OCI-LY1 (cell line): ENCODE data around the gene GATC.

Experiments used
- H2AFZ ChIP-seq: fragments of 200-600 bp; sonication (generic), shearing (Covaris generic); 2 replicates; pipeline ENCODE4 v1.6.0; 2014; ENCODE audit warnings: antibody characterized with exemption, mild to moderate bottlenecking, low read length
- H3F3A ChIP-seq: fragments of 200-600 bp; sonication (generic), shearing (Covaris generic); 2 replicates; pipeline ENCODE4 v1.6.0; 2014; ENCODE audit warnings: mild to moderate bottlenecking, antibody characterized with exemption, low read length, moderate library complexity; ENCODE audit not compliant: insufficient read depth
- H3K27ac ChIP-seq: fragments of 200-600 bp; sonication (generic); 2 replicates; pipeline ENCODE4 v1.5.1; 2014; ENCODE audit warnings: low read length, mixed run types, mild to moderate bottlenecking, low read depth; ENCODE audit not compliant: poor library complexity, severe bottlenecking
- H3K27me3 ChIP-seq: fragments of 200-600 bp; sonication (generic); 2 replicates; pipeline ENCODE4 v1.6.0; 2014; ENCODE audit warnings: antibody characterized with exemption, mild to moderate bottlenecking, low read length, moderate library complexity; ENCODE audit not compliant: insufficient read depth
- H3K36me3 ChIP-seq: fragments of 200-600 bp; sonication (generic); 2 replicates; pipeline ENCODE4 v1.6.1; 2014; ENCODE audit warnings: mild to moderate bottlenecking, antibody characterized with exemption, low read length, moderate library complexity, mixed read lengths; ENCODE audit not compliant: insufficient read depth
- H3K4me1 ChIP-seq: fragments of 200-600 bp; sonication (generic); 2 replicates; pipeline ENCODE4 v1.5.1; 2014; ENCODE audit warnings: mild to moderate bottlenecking, low read length, moderate library complexity; ENCODE audit not compliant: insufficient read depth, severe bottlenecking
- H3K4me2 ChIP-seq: fragments of 200-600 bp; sonication (generic), shearing (Covaris generic); 2 replicates; pipeline ENCODE4 v1.6.1; 2014; ENCODE audit warnings: low read length
- H3K4me3 ChIP-seq: fragments of 200-600 bp; sonication (generic); 2 replicates; pipeline ENCODE4 v1.5.1; 2014; ENCODE audit warnings: low read length, low read depth, mild to moderate bottlenecking, mixed read lengths; ENCODE audit not compliant: poor library complexity, severe bottlenecking
- H3K79me2 ChIP-seq: fragments of 200-600 bp; shearing (Covaris generic); 2 replicates; pipeline ENCODE4 v1.6.1; 2016; ENCODE audit warnings: mixed run types, low read length, mixed read lengths; ENCODE audit not compliant: insufficient read depth
- H3K9ac ChIP-seq: fragments of 200-600 bp; sonication (generic), shearing (Covaris generic); 2 replicates; pipeline ENCODE4 v1.6.1; 2014; ENCODE audit warnings: mild to moderate bottlenecking, low read length, mixed read lengths
- H3K9me2 ChIP-seq: fragments of 200-600 bp; sonication (generic), shearing (Covaris generic); 2 replicates; pipeline ENCODE4 v1.6.1; 2014; ENCODE audit warnings: low read depth, mild to moderate bottlenecking, low read length, mixed read lengths
- H3K9me3 ChIP-seq: fragments of 200-600 bp; shearing (Covaris generic); 2 replicates; pipeline ENCODE4 v1.6.1; 2014; ENCODE audit warnings: low read length, mixed read lengths
- H4K20me1 ChIP-seq: fragments of 200-600 bp; sonication (generic), shearing (Covaris generic); 2 replicates; pipeline ENCODE4 v1.6.0; 2016; ENCODE audit warnings: mild to moderate bottlenecking, low read length; ENCODE audit not compliant: insufficient read depth
- EZH2 ChIP-seq: fragments of 200-600 bp; sonication (generic), shearing (Covaris generic); IDR thresholded peaks from 2 replicates; pipeline ENCODE4 v1.8.0; 2017; ENCODE audit warnings: borderline replicate concordance, mixed run types, mild to moderate bottlenecking, antibody characterized with exemption, low read length, moderate library complexity, mixed read lengths
- TF ChIP-seq, protein P1 (sequence below): fragments of 200-600 bp; sonication (generic), shearing (Covaris generic); IDR thresholded peaks from 2 replicates; pipeline ENCODE4 v1.5.1; 2017; ENCODE audit warnings: mild to moderate bottlenecking, antibody characterized with exemption, low read length, moderate library complexity, mixed read lengths

The GATC gene

DNA sequence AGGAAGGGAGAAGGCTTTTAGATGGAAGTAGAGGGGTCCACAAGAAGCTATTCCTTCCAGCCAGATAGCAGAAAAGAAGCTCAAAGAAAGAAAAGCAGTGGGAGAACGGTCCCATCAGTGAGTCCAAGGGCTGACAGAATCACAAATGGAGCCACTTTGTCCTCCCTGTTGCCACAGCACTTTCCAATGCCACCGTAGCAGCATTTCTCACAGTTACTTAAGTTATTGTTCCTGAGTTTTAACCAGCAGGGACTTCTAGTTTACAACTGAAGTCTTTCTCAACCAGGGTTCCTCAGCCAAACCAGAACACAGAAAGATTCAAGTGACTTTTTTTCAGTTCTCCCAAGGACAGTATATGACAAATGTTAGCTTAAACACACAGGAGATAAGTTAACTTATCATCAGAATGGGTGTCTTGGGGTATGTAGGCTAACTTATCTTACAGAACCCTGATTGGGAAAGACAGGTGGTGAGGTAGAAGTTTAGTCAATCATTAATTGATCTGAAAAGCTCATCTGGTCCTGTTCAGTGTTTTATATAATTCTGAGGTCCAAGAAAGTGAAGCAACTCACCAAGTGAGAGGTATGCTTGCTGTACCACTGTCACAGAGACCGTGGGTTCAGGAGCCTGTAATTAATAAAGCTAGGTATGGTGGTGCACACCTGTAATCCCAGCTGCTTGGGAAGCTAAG, 7.0 kb downstream of the GATC start:
- TF ChIP-seq, protein P1, sequence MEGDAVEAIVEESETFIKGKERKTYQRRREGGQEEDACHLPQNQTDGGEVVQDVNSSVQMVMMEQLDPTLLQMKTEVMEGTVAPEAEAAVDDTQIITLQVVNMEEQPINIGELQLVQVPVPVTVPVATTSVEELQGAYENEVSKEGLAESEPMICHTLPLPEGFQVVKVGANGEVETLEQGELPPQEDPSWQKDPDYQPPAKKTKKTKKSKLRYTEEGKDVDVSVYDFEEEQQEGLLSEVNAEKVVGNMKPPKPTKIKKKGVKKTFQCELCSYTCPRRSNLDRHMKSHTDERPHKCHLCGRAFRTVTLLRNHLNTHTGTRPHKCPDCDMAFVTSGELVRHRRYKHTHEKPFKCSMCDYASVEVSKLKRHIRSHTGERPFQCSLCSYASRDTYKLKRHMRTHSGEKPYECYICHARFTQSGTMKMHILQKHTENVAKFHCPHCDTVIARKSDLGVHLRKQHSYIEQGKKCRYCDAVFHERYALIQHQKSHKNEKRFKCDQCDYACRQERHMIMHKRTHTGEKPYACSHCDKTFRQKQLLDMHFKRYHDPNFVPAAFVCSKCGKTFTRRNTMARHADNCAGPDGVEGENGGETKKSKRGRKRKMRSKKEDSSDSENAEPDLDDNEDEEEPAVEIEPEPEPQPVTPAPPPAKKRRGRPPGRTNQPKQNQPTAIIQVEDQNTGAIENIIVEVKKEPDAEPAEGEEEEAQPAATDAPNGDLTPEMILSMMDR: no peak
- TF ChIP-seq EZH2: no peak
- no peak overlapping the region for H3K9ac ChIP-seq
- H2AFZ ChIP-seq: no peak overlapping the region
- H3K27me3 ChIP-seq: no peaks in the 10 kb centered on the region
- peaks cover 68% of the 10 kb centered on the region for H3K36me3 ChIP-seq
- H3F3A ChIP-seq: no peaks in the 10 kb centered on the region
- no peak overlapping the region for H3K4me3 ChIP-seq
- H4K20me1 ChIP-seq: no peaks in the 10 kb centered on the region
- H3K4me2 ChIP-seq: no peak overlapping the region
- H3K27ac ChIP-seq: no peak overlapping the region
- peaks cover 10% of the 10 kb centered on the region for H3K4me1 ChIP-seq
- H3K79me2 ChIP-seq: 0 out of 2 replicates have a peak, but pooled peaks cover 1% of the 10 kb centered on the region
- H3K9me3 ChIP-seq: no peaks in the 10 kb centered on the region
- H3K9me2 ChIP-seq: no peaks in the 10 kb centered on the region

DNA sequence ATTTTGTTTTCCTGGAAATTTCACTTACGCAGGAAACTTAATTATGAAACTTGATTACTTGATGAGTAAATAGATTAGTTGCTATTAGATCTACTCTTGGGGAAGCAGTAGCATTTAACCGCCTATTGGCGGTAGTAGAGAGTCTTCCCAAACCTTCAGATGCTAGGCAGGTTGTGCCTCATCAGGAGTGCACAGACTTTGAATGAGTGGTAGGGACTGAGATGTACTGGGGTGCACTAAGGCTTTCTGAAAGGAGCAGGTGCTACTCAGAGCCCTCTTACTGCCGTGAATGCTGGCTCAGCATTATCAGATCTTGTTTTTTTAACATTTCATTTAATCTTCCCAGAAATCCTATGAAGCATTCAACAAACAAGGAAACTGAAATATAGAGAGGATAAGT, 7.7 kb downstream of the GATC start:
- no peaks in the 10 kb centered on the region for H3K9me2 ChIP-seq
- H3K27ac ChIP-seq: no peak overlapping the region
- no peaks in the 10 kb centered on the region for H3K79me2 ChIP-seq
- TF ChIP-seq EZH2: no peak
- TF ChIP-seq, protein P1: peak; percentile 67; the same call in 1 of the 2 replicates
- no peaks in the 10 kb centered on the region for H3K27me3 ChIP-seq
- H3K36me3 ChIP-seq: peaks cover 76% of the 10 kb centered on the region
- H3F3A ChIP-seq: no peaks in the 10 kb centered on the region
- no peaks in the 10 kb centered on the region for H3K9me3 ChIP-seq
- H3K4me1 ChIP-seq: peaks cover 10% of the 10 kb centered on the region
- no peak overlapping the region for H3K4me3 ChIP-seq
- H2AFZ ChIP-seq: no peak overlapping the region
- H3K9ac ChIP-seq: no peak overlapping the region
- H3K4me2 ChIP-seq: no peak overlapping the region
- H4K20me1 ChIP-seq: no peaks in the 10 kb centered on the region

DNA sequence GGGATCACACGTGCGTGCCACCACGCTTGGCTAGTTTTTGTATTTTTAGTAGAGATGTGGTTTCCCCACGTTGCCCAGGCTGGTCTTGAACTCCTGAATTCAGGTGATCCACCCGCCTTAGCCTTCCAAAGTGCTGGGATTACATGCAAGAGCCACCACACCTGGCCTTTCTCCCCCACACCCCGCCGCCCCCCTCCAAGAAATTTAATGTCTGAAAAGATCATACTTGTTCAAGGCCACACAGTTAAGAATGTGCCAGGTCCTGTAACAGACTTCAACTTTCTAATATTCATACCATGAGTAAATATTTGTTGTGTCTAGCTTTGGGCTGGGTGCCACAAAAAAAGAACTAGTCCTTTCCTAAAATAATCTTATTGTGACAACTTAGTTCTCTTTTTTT, 9.1 kb downstream of the GATC start:
- Histone ChIP-seq H3K9me3 (no peaks in the 10 kb centered on the region), H4K20me1 (no peaks in the 10 kb centered on the region), H3K27ac (no peak overlapping the region), H3K4me2 (no peak overlapping the region), H3K79me2 (no peaks in the 10 kb centered on the region), H3K4me3 (no peak overlapping the region), H3K9ac (no peak overlapping the region), H3K36me3 (peaks cover 76% of the 10 kb centered on the region), H3K4me1 (peaks cover 10% of the 10 kb centered on the region), H3F3A (no peaks in the 10 kb centered on the region), H3K9me2 (no peaks in the 10 kb centered on the region), H2AFZ (no peak overlapping the region), H3K27me3 (no peaks in the 10 kb centered on the region)
- TF ChIP-seq, protein P1: no peak
- TF ChIP-seq EZH2: no peak
